Mesodermal cell (in vitro differentiated cells): Measurements from ENCODE around the gene PRDX3.

Experiments
- H3K27ac ChIP-seq: 2 replicates; pipeline ENCODE4 v1.7.0; 2013; ENCODE audit warnings: mild to moderate bottlenecking, low read depth, low read length, moderate library complexity; ENCODE audit not compliant: severe bottlenecking
- H3K36me3 ChIP-seq: 2 replicates; pipeline ENCODE4 v1.7.1; 2013; ENCODE audit warnings: mild to moderate bottlenecking, low read length, moderate library complexity; ENCODE audit not compliant: control insufficient read depth, insufficient read depth
- H3K4me1 ChIP-seq: one replicate; pipeline ENCODE4 v1.7.1; 2013; ENCODE audit warnings: mild to moderate bottlenecking, low read length; ENCODE audit not compliant: insufficient read depth, control insufficient read depth, poor library complexity, severe bottlenecking
- H3K4me3 ChIP-seq: 2 replicates; pipeline ENCODE4 v1.7.0; 2013; ENCODE audit warnings: low read length, control low read depth, mild to moderate bottlenecking; ENCODE audit not compliant: insufficient read depth, poor library complexity, severe bottlenecking; ENCODE audit errors: extremely low read depth
- H3K9me3 ChIP-seq: 2 replicates; pipeline ENCODE4 v1.7.1; 2013; ENCODE audit warnings: mild to moderate bottlenecking, low read length, moderate library complexity; ENCODE audit not compliant: control insufficient read depth
- WGBS, 2 experiments: methylation state at CpG; one replicate each; pipeline ENCODE4 v1.1.5; 2013; ENCODE audit warnings: missing lambda C conversion rate in 2 of 2; ENCODE audit not compliant: insufficient coverage in 2 of 2; 5-methylcytosine and 5-hydroxymethylcytosine counted together

Gene PRDX3

GRCh38 chr10:119120413-119120867 lies 58.2 kb downstream of the PRDX3 start:
- H3K4me3 ChIP-seq, result no peak overlapping the region
- H3K9me3 ChIP-seq, result no peaks in the 10 kb centered on the region
- no peak overlapping the region for H3K27ac ChIP-seq
- H3K4me1 ChIP-seq, result peaks cover 5% of the 10 kb centered on the region
- 93 to 100% methylated on average over 1 to 3 of the region's 4 CpGs for WGBS, 2 experiments
- peaks cover 94% of the 10 kb centered on the region for H3K36me3 ChIP-seq

- Histone ChIP-seq H3K27ac (no peak overlapping the region), H3K4me3 (no peak overlapping the region), H3K4me1 (peaks cover 5% of the 10 kb centered on the region), H3K36me3 (peaks cover 94% of the 10 kb centered on the region), H3K9me3 (no peaks in the 10 kb centered on the region)
- WGBS, 2 experiments, result 100% methylated on average over 1 of the region's 1 CpG; no CpG with 5 or more reads in 1 of the 2 experiments
Observed at GRCh38 chr10:119119400-119119799, 59.2 kb downstream of the PRDX3 start.

DNA sequence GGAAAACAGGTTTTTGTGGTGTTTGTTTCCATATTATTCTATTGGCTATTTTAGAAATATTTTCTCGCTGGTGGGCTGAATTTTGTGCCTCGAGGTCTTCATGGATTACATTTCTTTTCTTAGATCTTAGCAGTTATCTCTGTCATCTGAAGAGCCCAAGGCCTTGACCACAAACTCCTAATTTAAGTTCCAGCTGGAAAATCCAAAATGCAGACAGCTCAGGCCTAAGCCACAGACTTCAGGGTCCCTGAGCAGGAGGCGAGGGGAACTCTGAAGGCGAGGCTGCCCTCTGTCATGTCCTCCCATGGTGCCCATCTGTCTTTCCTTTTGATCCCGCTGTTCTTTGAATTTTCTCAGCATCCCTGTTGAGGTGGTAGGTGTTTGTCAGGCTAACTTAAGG lies 60.4 kb downstream of the PRDX3 start:
- WGBS, 2 experiments, result 100% methylated on average over 2 of the region's 5 CpGs
- H3K4me1 ChIP-seq, result peaks cover 10% of the 10 kb centered on the region
- H3K9me3 ChIP-seq, result no peaks in the 10 kb centered on the region
- H3K27ac ChIP-seq, result no peak overlapping the region
- H3K4me3 ChIP-seq, result no peak overlapping the region
- H3K36me3 ChIP-seq, result peaks cover 92% of the 10 kb centered on the region
